Mesenteric fat pad (tissue), 1 donor: Measurements from ENCODE around the gene HBS1L. TPM values are rescaled to one million over a fixed set of nuclear protein-coding genes. Genes with fewer than 3 reads are reported as not detected.

Source experiments
- DNase-seq: peaks from one replicate; pipeline ENCODE4 v3.0.0-alpha.2; 2020; ENCODE audit warnings: low spot score
- long read RNA-seq: library from polyadenylated mRNA; unstranded; transcript quantifications from one replicate; pipeline ENCODE4 v2.0.0, GENCODE V29; 2020
- total RNA-seq: library from RNA; stranded (reverse); fragmentation: NEBNext Ultra II Directional; extraction: Animal tissue kit (Norgen Biotek cat#: 25700); gene quantifications from one replicate; pipeline ENCODE4 v1.2.1, GENCODE V29; 2021
- donor health status: DM: yes; HTN: yes; CAD: no.

HBS1L gene
- 66.4 TPM for total RNA-seq
- long read RNA-seq, full-length matches to known transcripts, result 103 of 139 reads
- long read RNA-seq, partial matches to known transcripts, result 20 of 139 reads
- long read RNA-seq, other reads (novel, unspliced or antisense), result 16 of 139 reads

DNA sequence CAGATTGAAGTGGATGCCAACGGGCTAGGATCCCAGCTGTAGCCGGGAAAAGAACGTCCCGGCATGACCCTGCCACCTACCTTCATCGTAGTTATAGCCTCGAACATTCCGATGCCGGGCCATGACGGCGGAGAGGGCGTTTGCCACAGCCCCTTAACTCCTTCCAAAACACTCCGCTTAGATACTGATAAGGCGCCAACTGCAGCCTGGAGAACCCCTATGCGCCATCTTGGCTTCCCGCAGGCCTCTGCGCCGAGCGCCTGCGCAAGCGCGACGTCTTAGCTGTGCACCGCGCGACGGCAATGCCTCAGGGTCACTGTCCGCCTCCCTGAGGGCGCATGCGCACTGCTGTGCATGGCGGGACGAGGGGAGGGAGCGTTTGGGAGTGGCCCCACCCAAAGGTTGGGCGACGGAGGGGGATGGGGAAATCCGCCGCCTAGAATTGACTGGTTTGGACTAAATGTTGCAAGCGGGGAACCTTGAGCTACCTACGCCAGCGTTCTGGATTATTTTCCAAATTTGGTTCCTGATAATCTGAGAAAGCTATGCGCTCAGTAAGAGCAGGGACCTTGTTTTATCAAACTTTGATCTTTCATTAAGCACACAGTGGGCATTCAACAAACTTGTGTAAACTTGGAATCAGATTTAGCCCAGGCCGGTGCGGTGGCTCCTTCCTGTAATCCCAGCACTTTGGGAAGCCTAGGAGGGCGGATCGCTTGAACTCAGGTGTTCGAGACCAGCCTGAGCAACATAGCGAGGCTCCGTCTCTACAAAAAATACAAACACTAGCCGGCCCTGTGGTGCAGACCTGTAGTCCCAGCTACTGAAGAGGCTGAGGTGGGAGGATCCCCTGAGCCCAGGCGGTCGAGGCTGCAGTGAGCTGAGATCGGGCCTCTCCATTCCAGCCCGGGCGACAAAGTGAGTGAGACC is at the start of gene HBS1L:
Gene HBS1L, minus strand, starts transcription at position 254 of the 930 bp plus-strand sequence. Its CDS starts 131 bp downstream, at position 123.
- DNase-seq, result peak; percentile 99

DNA sequence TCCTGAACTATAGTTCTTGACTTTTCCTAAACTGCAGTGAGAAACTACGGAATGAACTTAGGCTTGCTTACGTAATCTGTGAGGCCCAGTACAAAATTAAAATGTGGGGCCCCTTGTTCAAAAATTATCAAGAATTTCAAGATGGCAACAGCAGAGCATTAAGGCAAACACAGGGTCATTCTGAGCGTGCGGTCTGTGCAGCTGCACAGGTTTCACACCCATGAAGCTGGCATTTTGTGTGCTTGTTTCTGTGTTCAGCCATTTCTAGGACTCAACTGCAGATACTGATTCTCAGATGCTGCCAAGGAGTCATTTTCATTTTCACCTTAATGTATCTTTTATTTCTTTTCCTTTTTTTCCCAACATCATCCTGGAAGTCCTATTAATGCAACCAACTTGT is 49.6 kb upstream of the HBS1L start:
- no peak for DNase-seq

DNA sequence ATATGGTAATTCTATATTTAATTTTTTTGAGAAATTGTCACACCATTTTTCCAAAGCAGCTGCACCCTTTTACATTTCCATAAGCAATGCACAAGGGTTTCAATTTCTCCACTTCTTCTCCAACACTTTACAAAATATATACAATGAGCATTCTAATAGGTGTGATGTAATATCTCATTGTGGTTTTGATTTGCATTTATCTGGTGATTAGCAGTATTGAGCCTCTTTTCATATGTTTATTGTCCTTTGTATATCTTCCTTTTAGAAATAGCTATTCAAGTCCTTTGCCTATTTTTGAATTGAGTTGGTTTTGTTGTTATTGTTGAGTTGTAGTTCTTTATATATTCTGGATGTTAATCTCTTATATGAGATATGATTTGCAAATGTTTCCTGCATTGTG is 47.6 kb upstream of the HBS1L start:
- no peak for DNase-seq

DNA sequence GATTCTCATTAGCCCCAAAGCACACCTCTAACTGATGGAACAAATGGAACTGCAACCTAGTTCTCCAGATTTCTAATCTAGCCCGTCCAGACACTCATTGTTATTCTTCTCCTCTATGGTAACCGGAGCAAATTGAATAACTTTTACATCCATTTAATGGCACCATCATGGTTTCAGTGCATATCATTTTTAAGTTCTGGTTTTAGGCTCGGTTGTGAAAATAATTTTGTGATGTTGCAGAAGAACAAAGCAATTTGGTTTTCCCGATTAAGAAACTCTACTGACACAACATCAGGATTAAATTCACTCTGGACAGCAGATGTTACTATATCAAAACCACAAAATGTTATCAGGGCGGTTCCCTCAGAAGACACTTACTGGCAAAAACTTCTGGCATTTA is 42.5 kb upstream of the HBS1L start:
- no peak for DNase-seq

- no peak for DNase-seq
Measured at GRCh38 chr6:135096403-135097130, 41.9 kb upstream of the HBS1L start.

DNA sequence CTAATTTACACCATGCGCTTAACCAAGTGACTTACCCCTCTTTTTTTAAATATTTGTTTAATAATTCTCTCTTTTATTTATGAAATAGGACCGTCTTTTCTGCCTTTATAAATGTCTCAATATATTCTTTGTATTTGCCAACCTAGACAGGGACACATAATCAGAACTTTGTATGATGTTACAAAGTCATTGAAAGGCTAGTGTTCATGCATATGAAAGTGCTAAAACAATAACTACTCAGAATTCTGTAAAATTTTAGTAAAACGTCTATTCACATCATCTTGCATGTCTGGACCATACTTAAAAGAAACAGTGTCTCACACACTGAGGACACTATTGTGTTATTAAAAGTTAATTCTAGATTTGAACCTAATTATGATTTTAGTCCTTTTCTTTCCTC is 41.1 kb upstream of the HBS1L start:
- no peak for DNase-seq

DNA sequence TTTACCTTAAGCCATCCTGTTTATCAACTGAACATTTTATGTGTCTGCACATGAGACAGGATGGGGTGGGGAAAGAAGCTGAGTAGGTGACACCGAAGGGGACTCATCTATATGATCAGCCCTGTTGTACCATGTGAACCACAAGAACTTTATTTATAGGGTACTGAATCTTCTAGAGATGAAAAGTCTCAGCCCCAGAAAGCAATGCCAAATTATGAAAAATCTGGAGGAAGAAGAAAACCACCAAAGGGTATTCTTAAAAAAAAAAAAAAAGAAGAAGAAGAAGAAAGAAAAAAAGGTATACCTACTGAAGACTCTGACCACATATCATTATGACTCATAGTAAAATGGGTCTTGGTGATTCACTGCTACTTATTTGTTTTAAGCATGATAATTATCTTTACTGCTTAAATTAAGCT is 39.8 kb upstream of the HBS1L start:
- no peak for DNase-seq

DNA sequence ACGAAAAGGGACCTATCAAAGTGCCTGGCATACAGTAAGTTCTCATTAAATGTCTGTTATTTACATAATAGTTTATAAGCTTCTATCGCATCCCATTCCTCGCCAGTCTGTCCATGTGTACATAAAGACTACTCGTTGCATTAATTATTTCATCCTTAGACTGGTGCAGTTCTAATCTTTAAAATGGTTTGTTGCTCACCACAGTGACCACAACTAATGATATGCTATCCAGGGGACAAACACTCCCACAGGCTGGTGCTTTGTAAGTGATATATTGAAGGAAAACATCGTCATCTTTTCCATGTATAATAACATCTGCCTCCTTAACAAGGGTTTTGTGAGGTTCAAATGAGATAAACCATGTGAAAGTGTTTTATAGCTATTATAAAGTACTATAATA is 39.0 kb upstream of the HBS1L start:
- no peak for DNase-seq

GRCh38 chr6:135092724-135093123 is 38.1 kb upstream of the HBS1L start:
- DNase-seq, result no peak

GRCh38 chr6:135090819-135091218 is 36.2 kb upstream of the HBS1L start:
- DNase-seq, result no peak

GRCh38 chr6:135089901-135090300 is 35.3 kb upstream of the HBS1L start:
- DNase-seq, result no peak

- DNase-seq, result no peak
Measured at GRCh38 chr6:135088818-135089809, 34.5 kb upstream of the HBS1L start.

GRCh38 chr6:135088281-135088680 is 33.7 kb upstream of the HBS1L start:
- DNase-seq, result no peak

GRCh38 chr6:135087803-135088202 is 33.2 kb upstream of the HBS1L start:
- no peak for DNase-seq

- DNase-seq, result no peak
Measured at GRCh38 chr6:135087403-135087802, 32.8 kb upstream of the HBS1L start.

- DNase-seq, result no peak
Measured at GRCh38 chr6:135086414-135086764, 31.8 kb upstream of the HBS1L start.

DNA sequence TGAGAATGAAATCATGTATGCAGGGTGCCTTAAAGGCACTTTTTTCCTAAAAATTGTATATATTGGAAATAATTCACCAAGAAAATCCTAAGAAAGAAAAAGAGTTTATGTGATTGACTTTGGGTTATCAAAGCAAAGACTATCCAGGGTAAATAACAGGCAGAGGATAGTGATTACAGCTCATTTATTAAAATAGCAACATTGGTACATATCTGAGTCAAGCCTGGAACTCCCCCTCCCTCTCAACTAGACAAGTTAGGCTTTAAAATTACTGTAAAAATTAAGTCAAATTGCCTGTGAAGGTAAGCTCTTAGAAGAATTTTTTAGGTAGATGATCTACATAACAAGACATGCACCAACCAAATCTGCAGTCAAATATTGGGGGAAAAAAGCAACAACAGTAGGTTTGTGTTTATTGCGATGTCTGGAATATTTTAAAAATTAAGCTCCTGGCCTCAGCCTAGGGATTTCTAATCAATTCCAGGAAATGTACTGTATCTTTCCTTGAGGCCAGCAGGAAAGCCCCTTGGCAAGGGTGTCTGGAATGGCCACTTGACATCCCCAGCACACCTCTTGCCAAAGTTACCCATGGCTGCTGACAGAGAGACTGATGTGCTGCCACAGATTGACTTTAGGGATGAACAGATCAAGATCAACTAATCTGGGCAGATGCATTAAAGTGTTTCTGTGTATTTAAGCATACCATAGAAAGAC is 31.2 kb upstream of the HBS1L start:
- DNase-seq, result no peak

- DNase-seq, result no peak
Measured at GRCh38 chr6:135084916-135085269, 30.3 kb upstream of the HBS1L start.

DNA sequence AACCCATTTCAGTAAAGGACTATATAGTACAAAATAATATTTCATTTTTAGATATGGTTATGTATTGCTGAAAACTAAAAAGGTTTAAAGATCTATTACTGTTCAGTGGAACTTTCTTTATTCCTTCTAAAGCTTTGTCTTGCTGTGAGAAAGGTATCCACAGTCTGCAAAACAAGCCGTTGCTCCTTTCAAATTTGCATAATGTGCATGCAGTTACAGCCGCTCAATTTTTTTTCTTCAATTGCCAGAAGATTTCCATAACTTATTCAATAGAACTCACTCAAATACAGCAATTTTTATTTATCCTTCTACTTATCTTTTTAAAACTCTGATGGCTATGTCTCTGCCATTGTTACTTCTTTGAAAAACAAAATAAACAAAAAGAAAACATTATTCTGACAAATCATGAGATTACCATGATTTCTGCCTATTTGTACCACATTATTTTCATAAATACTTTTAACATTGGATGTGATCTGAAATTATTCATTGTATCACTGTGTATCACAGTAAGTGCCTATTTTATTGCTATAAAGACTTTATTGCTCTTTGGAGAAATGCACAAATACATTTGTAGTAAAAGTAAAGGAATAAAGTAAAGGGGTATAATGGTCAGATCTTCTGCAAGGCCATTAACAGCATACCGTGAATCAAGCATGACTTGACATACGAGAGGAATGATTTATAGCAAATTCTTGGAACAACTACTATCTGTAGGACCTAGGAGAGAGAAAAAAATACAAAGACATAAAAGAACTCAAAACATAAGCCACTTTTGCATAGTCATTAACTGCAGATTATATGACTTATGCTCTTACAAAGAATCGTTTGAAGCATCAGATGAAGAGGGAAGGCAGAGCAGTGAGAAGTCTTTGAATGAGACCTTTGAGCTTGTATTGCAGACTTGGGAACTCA is 29.6 kb upstream of the HBS1L start:
- DNase-seq, result no peak
